Activated CD4-positive, CD25-positive, alpha-beta regulatory T cell treated with anti-CD3 and anti-CD28 coated beads, Interleukin-2, amount 50 U/mL, for 24 hours (primary cell): ENCODE data around the gene DENND1A.
"Not testable (repeated sequence)": the region's sequence is repeated elsewhere in the genome, so short reads cannot be mapped to it uniquely, and the experiment has no call there.

Source experiments
- ATAC-seq, 2 donors: fragments of 150-1000 bp; cut with Tn5 transposase; one replicate each; pipeline ENCODE4 v1.10.0; 2021; ENCODE audit warnings: mild to moderate bottlenecking in 1 of 2, moderate library complexity in 1 of 2

Gene DENND1A

DNA sequence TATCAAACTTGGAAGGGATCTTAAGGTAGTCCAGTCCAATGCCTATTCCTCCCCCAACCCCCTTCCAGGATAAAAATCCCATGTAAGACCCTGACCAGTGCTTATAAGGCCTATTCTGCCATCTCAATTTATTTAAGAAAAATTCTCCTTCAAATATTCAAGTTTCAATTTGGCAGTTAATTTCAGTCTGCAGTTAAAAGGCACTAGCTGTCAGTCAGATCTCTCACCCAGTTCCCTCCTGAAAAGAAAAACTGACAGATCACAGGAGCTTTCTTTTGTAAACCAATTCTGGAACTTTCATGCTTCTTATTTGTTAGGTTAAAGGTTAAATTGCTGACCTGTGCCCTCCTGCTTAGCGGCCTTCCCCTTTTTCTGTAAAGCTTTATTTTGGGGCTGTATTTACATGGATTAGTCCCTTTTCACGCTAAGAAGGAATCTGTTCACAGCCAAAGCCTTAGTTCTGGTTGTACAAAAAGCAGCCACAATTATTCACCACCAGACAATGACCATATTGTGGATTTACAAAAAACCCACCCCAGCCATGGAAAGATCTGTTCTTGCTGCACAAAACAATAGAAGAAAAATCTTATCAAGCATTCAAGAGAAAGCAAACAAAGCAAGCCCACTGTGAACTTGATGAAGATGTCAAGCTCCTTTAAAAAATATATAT lies 68.7 kb downstream of the DENND1A start:
- no peak for ATAC-seq

GRCh38 chr9:123860603-123861002 lies 69.3 kb downstream of the DENND1A start:
- ATAC-seq: no peak

DNA sequence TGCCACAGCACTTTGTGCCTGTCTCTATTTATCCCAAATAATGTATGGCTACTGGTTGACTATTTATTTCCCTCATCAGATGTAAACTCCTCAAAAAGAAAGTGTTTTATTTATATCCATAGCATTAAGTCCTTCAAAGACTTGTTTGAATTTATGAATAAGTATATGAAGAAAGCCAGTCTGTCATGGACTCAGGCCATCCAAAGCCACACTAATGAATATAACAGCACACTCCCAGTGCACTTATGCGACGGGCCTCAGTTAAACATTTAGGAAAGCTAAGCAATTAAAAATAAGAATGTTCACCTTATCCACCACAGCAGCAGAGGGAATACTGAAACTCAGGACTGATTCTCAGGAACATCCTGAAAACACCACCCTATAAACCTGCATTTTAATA lies 77.5 kb downstream of the DENND1A start:
- ATAC-seq: no peak

- ATAC-seq: no peak
These were observed 78.1 kb downstream of the DENND1A start for GRCh38 chr9:123851851-123852250.

GRCh38 chr9:123848447-123849085 lies 81.4 kb downstream of the DENND1A start:
- ATAC-seq: no peak

- ATAC-seq: no peak
These were observed 83.0 kb downstream of the DENND1A start for GRCh38 chr9:123846966-123847365.

DNA sequence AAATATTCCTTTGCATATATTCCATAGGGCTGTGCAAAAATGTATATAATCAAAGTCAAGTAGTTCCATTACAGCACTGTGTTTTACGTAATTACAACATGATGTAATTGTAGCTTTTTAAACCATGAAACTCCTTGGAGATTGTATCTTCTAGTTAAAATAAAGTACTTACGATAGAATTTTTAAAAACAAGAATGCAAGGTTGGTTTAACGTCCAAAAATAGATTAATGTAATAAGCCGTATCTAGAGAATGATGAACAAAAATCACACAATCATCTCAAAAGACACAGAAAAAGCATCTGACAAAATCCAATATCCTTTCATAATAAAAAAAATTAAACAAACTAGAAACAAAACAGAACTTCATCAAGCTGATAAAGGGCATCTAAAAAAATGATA lies 86.2 kb downstream of the DENND1A start:
- ATAC-seq: no peak

- no peak for ATAC-seq
These were observed 94.1 kb downstream of the DENND1A start for GRCh38 chr9:123835821-123836220.

- no peak for ATAC-seq
These were observed 94.9 kb downstream of the DENND1A start for GRCh38 chr9:123834889-123835562.

GRCh38 chr9:123834218-123834888 lies 95.6 kb downstream of the DENND1A start:
- no peak for ATAC-seq

DNA sequence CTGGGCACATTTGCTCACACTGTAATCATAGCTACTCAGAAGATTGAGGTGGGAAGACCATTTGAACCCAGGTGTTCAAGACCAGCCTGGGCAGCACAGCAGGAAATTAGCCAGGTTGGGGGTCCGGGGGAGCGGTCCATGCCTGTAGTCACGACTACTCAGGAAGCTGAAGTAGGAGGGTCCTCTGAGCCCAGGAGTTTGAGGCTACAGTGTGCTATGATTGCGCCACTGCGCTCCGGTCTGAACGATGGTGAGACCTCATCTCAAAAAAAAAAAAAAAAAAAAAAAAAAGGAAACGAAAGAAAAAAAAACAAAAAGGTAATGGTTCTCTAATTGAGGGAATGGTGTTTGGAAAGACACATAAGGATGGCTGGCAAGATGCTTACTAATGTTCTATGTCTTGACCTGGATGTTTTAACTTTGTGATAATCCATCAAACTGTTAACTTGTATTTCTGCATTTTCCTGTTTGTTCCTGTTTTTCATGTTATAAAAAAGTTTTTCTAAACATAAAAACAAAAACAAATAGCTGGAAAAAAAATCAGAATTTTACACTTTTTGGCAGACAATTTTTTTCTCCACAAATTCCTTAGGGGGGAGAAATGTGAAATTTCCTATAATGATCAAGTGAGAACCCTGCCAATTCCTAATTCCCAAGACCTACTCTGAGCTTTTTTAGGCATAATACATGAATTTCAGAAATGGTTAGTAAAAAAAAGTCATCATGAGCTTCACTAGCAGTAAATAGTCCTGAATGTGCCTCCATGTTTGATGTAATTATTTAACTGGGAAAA lies 96.9 kb downstream of the DENND1A start:
- ATAC-seq: no peak

DNA sequence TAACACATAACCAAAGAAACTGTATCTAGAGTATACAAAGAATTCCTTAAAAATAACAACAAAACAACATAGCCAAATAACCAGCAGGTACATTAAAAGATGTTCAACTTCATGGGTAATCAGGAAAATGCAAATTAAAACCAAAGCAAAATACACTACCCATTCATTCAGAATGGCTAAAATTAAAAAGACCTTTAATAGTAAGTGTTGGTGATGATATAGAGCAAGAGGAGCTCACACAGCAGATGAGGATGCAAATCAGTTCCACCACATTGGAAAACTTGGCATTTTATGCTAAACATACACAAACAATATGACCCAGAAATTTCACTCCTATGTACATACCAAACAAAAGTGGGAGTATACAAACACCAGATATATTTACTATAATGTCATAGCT lies 97.8 kb downstream of the DENND1A start:
- ATAC-seq: no peak

GRCh38 chr9:123828449-123828848 lies 101.5 kb downstream of the DENND1A start:
- ATAC-seq: no peak

GRCh38 chr9:123825342-123826060 lies 104.4 kb downstream of the DENND1A start:
- no peak for ATAC-seq

DNA sequence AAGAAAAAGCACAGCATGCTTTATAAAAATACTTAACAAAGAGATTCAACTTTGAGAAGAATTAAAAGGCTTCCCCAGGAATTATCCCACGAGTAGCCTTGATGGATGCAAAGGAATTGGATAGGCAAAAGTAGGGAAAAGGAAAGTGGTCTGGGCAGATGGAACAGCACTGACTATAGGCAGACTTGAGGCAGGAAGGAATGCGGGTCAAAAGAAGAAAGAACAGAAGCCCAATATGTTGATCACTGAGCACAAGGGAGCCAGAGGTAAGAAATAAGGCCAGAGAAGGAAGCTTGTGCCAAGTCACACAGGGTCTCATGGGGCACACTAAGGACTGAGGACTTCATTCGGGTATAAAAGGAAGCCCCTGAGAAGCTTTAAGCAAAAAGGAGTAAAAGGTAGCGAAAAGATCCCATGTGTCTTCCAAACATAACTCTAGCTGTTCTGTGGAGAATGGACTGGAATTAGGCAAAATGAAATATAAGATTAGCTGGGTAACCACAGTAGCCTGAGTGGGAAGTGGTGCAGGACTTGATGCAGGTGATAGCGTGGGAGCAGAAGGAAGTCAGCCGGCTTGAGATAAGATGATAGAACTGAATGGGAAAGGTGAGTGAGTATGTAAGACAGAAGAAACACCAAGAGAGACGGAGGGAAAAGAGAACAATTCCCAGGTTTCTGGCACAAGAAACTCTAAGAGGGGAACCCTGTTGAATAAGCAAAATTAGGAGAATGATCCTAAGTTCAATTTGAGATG lies 106.6 kb downstream of the DENND1A start:
- no peak for ATAC-seq

DNA sequence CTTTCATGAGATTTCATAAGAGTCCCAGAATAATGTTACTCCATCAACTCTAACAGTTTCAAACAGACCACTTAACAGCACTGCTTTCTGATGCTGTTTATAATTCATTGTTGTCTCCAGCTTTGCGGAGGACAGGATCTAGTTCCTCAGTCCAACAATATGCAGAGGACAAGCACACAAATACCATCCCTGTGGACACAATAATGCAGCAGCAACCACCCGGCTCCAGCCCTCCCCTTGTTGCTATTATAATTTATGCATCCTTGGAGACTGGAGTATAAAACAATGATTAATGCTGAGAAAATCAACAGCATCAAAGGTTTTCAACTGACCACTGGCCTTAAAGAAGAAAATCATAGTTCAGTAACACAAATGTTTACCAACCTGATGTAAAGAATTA lies 108.3 kb downstream of the DENND1A start:
- ATAC-seq: no peak

GRCh38 chr9:123820139-123820538 lies 109.8 kb downstream of the DENND1A start:
- ATAC-seq: no peak

GRCh38 chr9:123816817-123817472 lies 113.0 kb downstream of the DENND1A start:
- ATAC-seq: no peak

- not testable (repeated sequence) for ATAC-seq
These were observed 114.1 kb downstream of the DENND1A start for GRCh38 chr9:123815856-123816255.

GRCh38 chr9:123814496-123814895 lies 115.4 kb downstream of the DENND1A start:
- ATAC-seq: no peak

GRCh38 chr9:123812984-123813383 lies 116.9 kb downstream of the DENND1A start:
- no peak for ATAC-seq
